K562 (cell line): ENCODE measurements around the gene MRI1. TPM values are rescaled to one million over a fixed set of nuclear protein-coding genes. Genes with fewer than 3 reads are reported as not detected.

Source experiments
- ATAC-seq: fragments of 200-7000 bp; cut with Tn5 transposase; 3 replicates; pipeline ENCODE4 v1.9.1; 2020; ENCODE audit warnings: moderate library complexity
- BruUV-seq: library from RNA; stranded (reverse); fragments of 400-500 nt; replicated peaks from 2 replicates; lab custom pipeline; 2021; lab: Mats Ljungman, UMichigan
- CTCF ChIA-PET: fragments of 300-600 bp; formaldehyde crosslinking; extraction: SDS; loops from one replicate; lab custom pipeline; 2021; ENCODE audit warnings: low intra/inter-chr PET ratio; lab: Yijun Ruan, JAX
- POLR2A ChIA-PET: fragments of 300-600, 350-650 bp; sonication (Branson Sonifier 250); formaldehyde crosslinking; extraction: SDS; loops from one replicate; lab custom pipeline; 2021; ENCODE audit warnings: antibody characterized with exemption, inconsistent platforms; lab: Yijun Ruan, JAX
- DNase-seq, 4 experiments: peaks; one replicate each; pipeline versions ENCODE4 v3.0.0 to v3.0.0-alpha.2; 2011 to 2018; ENCODE audit warnings: low spot score in 3 of 4, mixed read lengths in 3 of 4; ENCODE audit errors: extremely low read depth in 1 of 4
- FAIRE-seq: peaks from 2 replicates; lab custom pipeline; 2011; peaks lifted over from hg19 to GRCh38; lab: Jason Lieb, UNC
- H2AFZ ChIP-seq: 2 replicates; pipeline ENCODE4 v1.6.0; 2011; ENCODE audit warnings: low read depth, low read length, control low read depth, inconsistent platforms
- H3K27ac ChIP-seq: fragments of 200-600 bp; 3 replicates; pipeline ENCODE4 v1.8.0; 2011; ENCODE audit warnings: low read depth, mild to moderate bottlenecking, control low read depth, inconsistent platforms, low read length, moderate library complexity, mixed read lengths; ENCODE audit errors: extremely low read depth
- H3K27me3 ChIP-seq, 2 experiments: fragments of 300-600 bp in 1 of 2; 2 replicates in 1 of 2; 3 replicates in 1 of 2; pipeline versions ENCODE4 v1.6.0 to v1.8.0; 2011; ENCODE audit warnings: inconsistent platforms in 2 of 2, low read length in 2 of 2, mild to moderate bottlenecking in 1 of 2, mixed read lengths in 1 of 2, moderate library complexity in 1 of 2; ENCODE audit not compliant: control insufficient read depth in 2 of 2, insufficient read depth in 2 of 2
- H3K36me3 ChIP-seq: fragments of 300-600 bp; 3 replicates; pipeline ENCODE4 v1.8.0; 2011; ENCODE audit warnings: mild to moderate bottlenecking, low read length, inconsistent platforms; ENCODE audit not compliant: control insufficient read depth, insufficient read depth
- H3K4me1 ChIP-seq, 2 experiments: fragments of 200-600 bp in 1 of 2; replicated peaks in 1 of 2; 2 replicates in 1 of 2; 3 replicates in 1 of 2; pipeline versions ENCODE4 v1.5.1 to v1.8.0; 2011; ENCODE audit warnings: inconsistent platforms in 2 of 2, low read length in 2 of 2, mild to moderate bottlenecking in 1 of 2, mixed read lengths in 1 of 2, moderate library complexity in 1 of 2; ENCODE audit not compliant: control insufficient read depth in 2 of 2, insufficient read depth in 2 of 2
- H3K4me2 ChIP-seq: 2 replicates; pipeline ENCODE4 v1.6.1; 2011; ENCODE audit warnings: low read length, control low read depth, inconsistent platforms, mixed read lengths; ENCODE audit not compliant: insufficient read depth
- H3K4me3 ChIP-seq: fragments of 200-600 bp; sonication (generic), shearing (Covaris generic); 2 replicates; pipeline ENCODE4 v1.5.1; 2016; ENCODE audit warnings: control low read depth, inconsistent platforms
- H3K79me2 ChIP-seq: fragments of 200-600 bp; 3 replicates; pipeline ENCODE4 v1.8.0; 2011; ENCODE audit warnings: low read length, inconsistent platforms; ENCODE audit not compliant: control insufficient read depth, insufficient read depth
- H3K9ac ChIP-seq, 2 experiments: 2 replicates each; pipeline versions ENCODE4 v1.6.0 to v1.6.1; 2011; ENCODE audit warnings: low read depth in 2 of 2, low read length in 2 of 2, control low read depth in 1 of 2, inconsistent platforms in 1 of 2, mild to moderate bottlenecking in 1 of 2, mixed read lengths in 1 of 2; ENCODE audit not compliant: insufficient read depth in 1 of 2
- H3K9me1 ChIP-seq: one replicate; pipeline ENCODE4 v1.6.0; 2011; ENCODE audit warnings: inconsistent platforms, mild to moderate bottlenecking, low read length, moderate library complexity; ENCODE audit not compliant: control insufficient read depth, insufficient read depth
- H3K9me3 ChIP-seq: replicated peaks from 2 replicates; pipeline ENCODE4 v1.5.1; 2011; ENCODE audit warnings: low read depth, low read length, inconsistent platforms; ENCODE audit not compliant: control insufficient read depth, insufficient read depth
- H4K20me1 ChIP-seq: replicated peaks from 2 replicates; pipeline ENCODE4 v1.6.1; 2011; ENCODE audit warnings: low read length, inconsistent platforms, mixed read lengths; ENCODE audit not compliant: control insufficient read depth, insufficient read depth
- JUND ChIP-seq, 2 experiments: IDR thresholded peaks; 2 replicates in 1 of 2; 3 replicates in 1 of 2; pipeline ENCODE4 v1.6.1; 2011; ENCODE audit warnings: borderline replicate concordance in 2 of 2, low read depth in 2 of 2, low read length in 2 of 2, improper control_type of control experiment in 1 of 2, missing biosample characterization in 1 of 2, missing genetic modification characterization in 1 of 2, missing genetic modification reagents in 1 of 2
- MYBL2 ChIP-seq, 2 experiments: fragments of 450-650 bp in 1 of 2; sonication (generic) in 1 of 2; formaldehyde crosslinking in 1 of 2; IDR thresholded peaks; 2 replicates each; pipeline versions ENCODE4 v1.6.1 to v1.8.1; 2017 to 2022; ENCODE audit warnings: borderline replicate concordance in 1 of 2, inconsistent platforms in 1 of 2, low read depth in 1 of 2, mild to moderate bottlenecking in 1 of 2, missing genetic modification reagents in 1 of 2, moderate library complexity in 1 of 2
- NRF1 ChIP-seq, 2 experiments: fragments of 450-650 bp; IDR thresholded peaks in 1 of 2; conservative IDR thresholded peaks in 1 of 2; 2 replicates each; pipeline ENCODE4 v1.6.1; 2014; ENCODE audit warnings: mild to moderate bottlenecking in 2 of 2
- NUFIP1 ChIP-seq: fragments of 450-650 bp; IDR thresholded peaks from 2 replicates; pipeline ENCODE4 v1.6.1; 2018; ENCODE audit not compliant: partially characterized antibody
- POLR2G ChIP-seq: fragments of 200-400 bp; formaldehyde crosslinking; IDR thresholded peaks from 2 replicates; pipeline ENCODE4 v1.6.1; 2017; ENCODE audit warnings: low read depth, mild to moderate bottlenecking, antibody characterized with exemption, low read length, moderate library complexity
- RBFOX2 ChIP-seq: fragments of 200-400 bp; formaldehyde crosslinking; IDR thresholded peaks from 2 replicates; pipeline ENCODE4 v1.6.1; 2017; ENCODE audit warnings: low read depth, mild to moderate bottlenecking, low read length, moderate library complexity
- TAF9B ChIP-seq: fragments of 450-650 bp; IDR thresholded peaks from 2 replicates; pipeline ENCODE4 v1.6.1; 2018; ENCODE audit warnings: mild to moderate bottlenecking; ENCODE audit not compliant: partially characterized antibody
- ZNF146 ChIP-seq: IDR thresholded peaks from one replicate; pipeline ENCODE4 v1.6.1; 2018; ENCODE audit warnings: missing compliant biosample characterization; ENCODE audit not compliant: unreplicated experiment
- ZNF263 ChIP-seq: sonication (generic); formaldehyde crosslinking; IDR thresholded peaks from 2 replicates; pipeline ENCODE4 v1.8.0; 2022; ENCODE audit warnings: mild to moderate bottlenecking, missing genetic modification reagents, borderline replicate concordance
- WGBS: fragments of 100-300 bp; shearing (Covaris generic); methylation state at CpG from one replicate; pipeline ENCODE4 v1.1.6; 2016; ENCODE audit warnings: low coverage, mixed read lengths; ENCODE audit not compliant: insufficient coverage; ENCODE audit errors: missing lambda C conversion rate; 5-methylcytosine and 5-hydroxymethylcytosine counted together
- in situ Hi-C: fragments of 300-500 bp; cut with MboI; formaldehyde crosslinking; loops from 4 replicates; pipeline ENCODE4 v1.15.0; 2018; ENCODE audit warnings: inconsistent platforms, mixed read lengths
- intact Hi-C: fragments of 100-400 bp; cut with micrococcal nuclease; formaldehyde crosslinking; loops from 2 replicates; pipeline ENCODE4 v1.14.2; 2022
- polyA plus RNA-seq, 8 experiments: library from polyadenylated mRNA; depleted of rRNA in 4 of 8; stranded (reverse) in 5 of 8; unstranded in 3 of 8; fragments of >200 nt; fragmentation: Nextera tagmentation in 2 of 8; fragmentation: Illumina TruSeq in 1 of 8; extraction: Ambion mirVana in 2 of 8; extraction: Trizol in 1 of 8; gene quantifications; 2 replicates each; pipeline versions ENCODE4 v1.2.1 to v1.2.3, GENCODE V29; 2011 to 2014; ENCODE audit warnings: inconsistent platforms in 1 of 8, missing spikeins in 1 of 8
- total RNA-seq, 7 experiments: library from RNA; depleted of rRNA in 6 of 7; stranded (reverse); fragments of >200 nt in 6 of 7; fragmentation: Illumina TruSeq in 2 of 7; extraction: Trizol in 2 of 7; gene quantifications; 2 replicates each; pipeline versions ENCODE4 v1.2.1 to v1.2.3, GENCODE V29; 2011 to 2021; ENCODE audit warnings: low replicate concordance in 1 of 7
- TF ChIP-seq, protein P1 (sequence below), 2 experiments: IDR thresholded peaks; 2 replicates each; pipeline ENCODE4 v1.6.1; 2012; ENCODE audit warnings: improper control_type of control experiment in 2 of 2, low read depth in 2 of 2, low read length in 2 of 2, borderline replicate concordance in 1 of 2

MRI1 gene
- total and polyA plus RNA-seq, 9 of the 15 experiments (the other 6 are each of a cell fraction or from before 2014, with no cell fraction given) = 5.5 to 57.4 (median 28.2) TPM

GRCh38 chr19:13814550-13814949 is 50.2 kb downstream of the MRI1 start:
- no peak overlapping the region for H3K27ac ChIP-seq
- H3K9ac ChIP-seq = peak overlapping the region in 1 of 2 experiments; percentile 26; a peak in 1 of 4 replicates
- no TSS peak for BruUV-seq
- in situ Hi-C loops = no loop called here
- CTCF ChIA-PET = no interaction called here
- no peak overlapping the region for H3K4me3 ChIP-seq
- FAIRE-seq = no peak
- TF ChIP-seq NUFIP1 (no peak), RBFOX2 (peak; percentile 25; the same call in 1 of the 2 replicates), POLR2G (peak; percentile 43; the same call in 1 of the 2 replicates)
- no peaks in the 10 kb centered on the region for H3K9me1 ChIP-seq
- WGBS = 77% methylated on average over 21 of the region's 21 CpGs
- no peak for ATAC-seq
- H3K36me3 ChIP-seq = no peaks in the 10 kb centered on the region
- H3K9me3 ChIP-seq = no peaks in the 10 kb centered on the region
- no peak overlapping the region for H2AFZ ChIP-seq
- no peak for DNase-seq
- peaks cover 3 to 37% of the 10 kb centered on the region in 2 experiments; a peak in 3 of 5 replicates for H3K4me1 ChIP-seq
- POLR2A ChIA-PET = interaction anchor here (0.6 to 0.9 kb wide), 4 partner anchors 11 to 701 kb away, joined by 3 read pairs; no protein-coding TSS in a partner anchor
- H4K20me1 ChIP-seq = no peaks in the 10 kb centered on the region
- intact Hi-C loops = no loop called here
- H3K4me2 ChIP-seq = no peak overlapping the region
- H3K27me3 ChIP-seq = no peaks in the 10 kb centered on the region
- no peaks in the 10 kb centered on the region for H3K79me2 ChIP-seq

- WGBS = 13% methylated on average over 8 of the region's 11 CpGs
- Histone ChIP-seq H3K4me2 (peak overlapping the region; percentile 80), H3K27ac (peak overlapping the region; percentile 68; the same call in 1 of the 3 replicates), H3K9me3 (no peaks in the 10 kb centered on the region), H3K36me3 (no peaks in the 10 kb centered on the region), H3K9me1 (no peaks in the 10 kb centered on the region), H3K4me3 (peak overlapping the region; percentile 45), H3K27me3 (no peaks in the 10 kb centered on the region), H3K79me2 (no peaks in the 10 kb centered on the region), H4K20me1 (no peaks in the 10 kb centered on the region), H3K4me1 (peaks cover 3 to 37% of the 10 kb centered on the region in 2 experiments; a peak in 3 of 5 replicates), H2AFZ (peak overlapping the region; percentile 87), H3K9ac (peak overlapping the region; percentile 60 to 91)
- FAIRE-seq = peak; percentile 97
- intact Hi-C loops (no loop called here), in situ Hi-C loops (no loop called here)
- CTCF ChIA-PET = no interaction called here
- DNase-seq = peak; percentile 88 to 93 (median 90)
- ATAC-seq = peak; percentile 98
- BruUV-seq = no TSS peak
- POLR2A ChIA-PET = interaction anchor here (0.6 to 1.1 kb wide), 6 partner anchors 10 to 214 kb away, joined by 3 to 6 read pairs (median 3); partner anchors contain the start of genes IL27RA and ZSWIM4
- TF ChIP-seq ZNF146 (CRISPR knock-in tag) (no peak), MYBL2 (IDR thresholded peaks at IDR 0.05; ENCODE audit: low read depth) (no peak), MYBL2 (CRISPR knock-in tag; IDR thresholded peaks at IDR 0.05; ENCODE audit: borderline replicate concordance) (no peak), TAF9B (no peak), NRF1 (conservative IDR thresholded peaks at IDR 0.05 in 1 of 2, IDR thresholded peaks at IDR 0.05 in 1 of 2) (0 out of 4 replicates have a peak, but pooled peaks of 1 of the 2 experiments have one; percentile 22), POLR2G (no peak), ZNF263 (CRISPR knock-in tag) (no peak), JUND (IDR thresholded peaks at IDR 0.05; ENCODE audit: borderline replicate concordance, low read depth, low read length) (no peak), JUND (tag; IDR thresholded peaks at IDR 0.05; ENCODE audit: borderline replicate concordance, low read depth, low read length) (no peak)
- TF ChIP-seq, protein P1, sequence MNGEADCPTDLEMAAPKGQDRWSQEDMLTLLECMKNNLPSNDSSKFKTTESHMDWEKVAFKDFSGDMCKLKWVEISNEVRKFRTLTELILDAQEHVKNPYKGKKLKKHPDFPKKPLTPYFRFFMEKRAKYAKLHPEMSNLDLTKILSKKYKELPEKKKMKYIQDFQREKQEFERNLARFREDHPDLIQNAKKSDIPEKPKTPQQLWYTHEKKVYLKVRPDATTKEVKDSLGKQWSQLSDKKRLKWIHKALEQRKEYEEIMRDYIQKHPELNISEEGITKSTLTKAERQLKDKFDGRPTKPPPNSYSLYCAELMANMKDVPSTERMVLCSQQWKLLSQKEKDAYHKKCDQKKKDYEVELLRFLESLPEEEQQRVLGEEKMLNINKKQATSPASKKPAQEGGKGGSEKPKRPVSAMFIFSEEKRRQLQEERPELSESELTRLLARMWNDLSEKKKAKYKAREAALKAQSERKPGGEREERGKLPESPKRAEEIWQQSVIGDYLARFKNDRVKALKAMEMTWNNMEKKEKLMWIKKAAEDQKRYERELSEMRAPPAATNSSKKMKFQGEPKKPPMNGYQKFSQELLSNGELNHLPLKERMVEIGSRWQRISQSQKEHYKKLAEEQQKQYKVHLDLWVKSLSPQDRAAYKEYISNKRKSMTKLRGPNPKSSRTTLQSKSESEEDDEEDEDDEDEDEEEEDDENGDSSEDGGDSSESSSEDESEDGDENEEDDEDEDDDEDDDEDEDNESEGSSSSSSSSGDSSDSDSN (IDR thresholded peaks at IDR 0.05; ENCODE audit: borderline replicate concordance in 1 of 2, low read depth in 2 of 2, low read length in 2 of 2) = no peak
Observed at GRCh38 chr19:13817018-13817614, 52.8 kb downstream of the MRI1 start.
